ENCODE data around the gene ECSCR. TPM values are rescaled to one million over a fixed set of nuclear protein-coding genes. Genes with fewer than 3 reads are reported as not detected.

Gene ECSCR
- total RNA-seq, 1 experiment from 2014 or later = not detected

- CTCF ChIA-PET = no interaction called here
- Mint-ChIP-seq H3K9me3 (ENCODE audit: unreplicated experiment) (no peaks in the 10 kb centered on the region), H3K27me3 (ENCODE audit: insufficient read depth, unreplicated experiment) (no peaks in the 10 kb centered on the region), H3K4me3 (ENCODE audit: unreplicated experiment) (no peak overlapping the region), H3K4me1 (ENCODE audit: low read depth, unreplicated experiment) (no peaks in the 10 kb centered on the region), H3K36me3 (ENCODE audit: insufficient read depth, unreplicated experiment) (no peaks in the 10 kb centered on the region), H3K27ac (ENCODE audit: unreplicated experiment) (no peak overlapping the region)
- no peaks in the 10 kb centered on the region for H3K27me3 ChIP-seq (replicated peaks; ENCODE audit: control insufficient read depth, insufficient read depth, low read length)
- no peak for TF ChIP-seq CTCF (IDR thresholded peaks at IDR 0.05; ENCODE audit: insufficient read depth in 1 of 2, low read depth in 1 of 2, low read length in 1 of 2, severe bottlenecking in 1 of 2, unreplicated experiment in 1 of 2)
- no peak for DNase-seq
- H3K36me3 ChIP-seq (ENCODE audit: control insufficient read depth, insufficient read depth, low read length) = no peaks in the 10 kb centered on the region
- no peaks in the 10 kb centered on the region for H3K9me3 ChIP-seq
- no peak overlapping the region for H3K4me3 ChIP-seq (ENCODE audit: low read depth, low read length)
- peaks cover 12% of the 10 kb centered on the region for H3K4me1 ChIP-seq
- no TSS peak for BruUV-seq (replicated peaks)
- intact Hi-C loops (cut with micrococcal nuclease; ENCODE audit: unreplicated experiment) = no loop called here
- POLR2A ChIA-PET = no interaction called here
Observed at GRCh38 chr5:139460455-139460854, 2.1 kb downstream of the ECSCR start.

- CTCF ChIA-PET = no interaction called here
- Mint-ChIP-seq H3K4me3 (ENCODE audit: unreplicated experiment) (no peak overlapping the region), H3K4me1 (ENCODE audit: low read depth, unreplicated experiment) (no peaks in the 10 kb centered on the region), H3K36me3 (ENCODE audit: insufficient read depth, unreplicated experiment) (no peaks in the 10 kb centered on the region), H3K27me3 (ENCODE audit: insufficient read depth, unreplicated experiment) (no peaks in the 10 kb centered on the region), H3K27ac (ENCODE audit: unreplicated experiment) (peak overlapping the region; percentile 18), H3K9me3 (ENCODE audit: unreplicated experiment) (no peaks in the 10 kb centered on the region)
- Histone ChIP-seq H3K27me3 (replicated peaks; ENCODE audit: control insufficient read depth, insufficient read depth, low read length) (no peaks in the 10 kb centered on the region), H3K4me1 (peaks cover 12% of the 10 kb centered on the region), H3K9me3 (no peaks in the 10 kb centered on the region), H3K36me3 (ENCODE audit: control insufficient read depth, insufficient read depth, low read length) (no peaks in the 10 kb centered on the region), H3K4me3 (ENCODE audit: low read depth, low read length) (no peak overlapping the region)
- peak in 1 of 2 experiments; percentile 21 for DNase-seq
- POLR2A ChIA-PET = interaction anchor here (0.6 to 1.0 kb wide), 3 partner anchors 21 to 242 kb away, joined by 4 to 8 read pairs (median 4); partner anchors contain the start of gene DNAJC18
- no TSS peak for BruUV-seq (replicated peaks)
- TF ChIP-seq CTCF (IDR thresholded peaks at IDR 0.05; ENCODE audit: insufficient read depth in 1 of 2, low read depth in 1 of 2, low read length in 1 of 2, severe bottlenecking in 1 of 2, unreplicated experiment in 1 of 2) = no peak
- intact Hi-C loops (cut with micrococcal nuclease; ENCODE audit: unreplicated experiment) = loop anchor here (2.0 kb wide), 1 partner anchor 21 kb away; the partner anchor contains the start of gene DNAJC18
Observed at GRCh38 chr5:139459451-139459934, 3.0 kb downstream of the ECSCR start.

GRCh38 chr5:139458580-139459407, 3.7 kb downstream of the ECSCR start:
- no peaks in the 10 kb centered on the region for H3K36me3 ChIP-seq (ENCODE audit: control insufficient read depth, insufficient read depth, low read length)
- H3K27me3 ChIP-seq (replicated peaks; ENCODE audit: control insufficient read depth, insufficient read depth, low read length) = no peaks in the 10 kb centered on the region
- no peak for TF ChIP-seq CTCF (IDR thresholded peaks at IDR 0.05; ENCODE audit: insufficient read depth in 1 of 2, low read depth in 1 of 2, low read length in 1 of 2, severe bottlenecking in 1 of 2, unreplicated experiment in 1 of 2)
- Mint-ChIP-seq H3K36me3 (ENCODE audit: insufficient read depth, unreplicated experiment) (no peaks in the 10 kb centered on the region), H3K27ac (ENCODE audit: unreplicated experiment) (peak overlapping the region; percentile 18), H3K4me1 (ENCODE audit: low read depth, unreplicated experiment) (no peaks in the 10 kb centered on the region), H3K27me3 (ENCODE audit: insufficient read depth, unreplicated experiment) (no peaks in the 10 kb centered on the region), H3K4me3 (ENCODE audit: unreplicated experiment) (no peak overlapping the region), H3K9me3 (ENCODE audit: unreplicated experiment) (no peaks in the 10 kb centered on the region)
- no peaks in the 10 kb centered on the region for H3K9me3 ChIP-seq
- no peak for DNase-seq
- H3K4me1 ChIP-seq = peaks cover 12% of the 10 kb centered on the region
- ChIA-PET POLR2A (interaction anchor here (1.0 kb wide), 2 partner anchors 20 to 242 kb away, joined by 4 read pairs; partner anchors contain the start of gene DNAJC18), CTCF (interaction anchor here (0.7 kb wide), 1 partner anchor 25 kb away, joined by 5 read pairs; no protein-coding TSS in a partner anchor)
- BruUV-seq (replicated peaks) = no TSS peak
- intact Hi-C loops (cut with micrococcal nuclease; ENCODE audit: unreplicated experiment) = loop anchor here (2.0 kb wide), 1 partner anchor 20 kb away; the partner anchor contains the start of gene DNAJC18
- H3K4me3 ChIP-seq (ENCODE audit: low read depth, low read length) = no peak overlapping the region
